NK-92 (cell line): ENCODE data around the gene KCNN3.

ENCODE experiments used
- DNase-seq: peaks from one replicate; lab custom pipeline; 2025; ENCODE audit not compliant: unreplicated experiment; lab: John Stamatoyannopoulos, UW

KCNN3 gene

DNA sequence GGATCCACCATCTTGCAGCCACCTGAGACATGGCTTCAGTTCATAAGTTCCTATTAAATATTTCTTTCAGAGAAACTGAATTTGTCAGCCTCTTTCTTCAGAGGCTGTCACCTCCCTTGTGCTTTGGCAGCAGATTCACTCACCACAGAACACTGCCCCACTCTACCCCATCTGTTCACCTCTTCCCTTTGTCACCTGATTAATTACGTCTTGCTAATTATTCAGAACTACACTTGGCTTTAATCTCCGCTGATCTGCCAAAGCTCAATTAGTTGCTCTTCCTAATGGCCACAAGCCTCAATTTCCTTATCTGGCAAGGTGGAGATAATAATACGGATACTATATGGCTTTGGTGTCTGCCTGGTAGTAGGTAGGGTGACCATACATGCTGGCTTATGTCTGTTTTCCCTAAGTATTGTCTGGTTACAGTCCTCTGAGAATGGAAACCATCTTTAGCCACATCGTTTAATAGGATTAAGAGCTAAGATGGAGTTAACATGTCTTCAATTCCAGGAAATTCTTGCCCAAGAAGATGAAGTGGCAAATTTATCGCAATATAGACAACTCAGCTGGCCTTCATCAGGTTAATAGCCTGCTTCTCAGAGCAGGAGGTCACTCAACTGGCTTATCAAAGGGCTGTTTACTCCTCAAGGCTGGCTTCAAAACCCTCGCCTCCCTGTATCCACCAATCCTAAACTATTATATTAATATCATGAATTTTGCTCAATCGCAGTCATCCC, 203.9 kb downstream of the KCNN3 start:
- no peak for DNase-seq

DNA sequence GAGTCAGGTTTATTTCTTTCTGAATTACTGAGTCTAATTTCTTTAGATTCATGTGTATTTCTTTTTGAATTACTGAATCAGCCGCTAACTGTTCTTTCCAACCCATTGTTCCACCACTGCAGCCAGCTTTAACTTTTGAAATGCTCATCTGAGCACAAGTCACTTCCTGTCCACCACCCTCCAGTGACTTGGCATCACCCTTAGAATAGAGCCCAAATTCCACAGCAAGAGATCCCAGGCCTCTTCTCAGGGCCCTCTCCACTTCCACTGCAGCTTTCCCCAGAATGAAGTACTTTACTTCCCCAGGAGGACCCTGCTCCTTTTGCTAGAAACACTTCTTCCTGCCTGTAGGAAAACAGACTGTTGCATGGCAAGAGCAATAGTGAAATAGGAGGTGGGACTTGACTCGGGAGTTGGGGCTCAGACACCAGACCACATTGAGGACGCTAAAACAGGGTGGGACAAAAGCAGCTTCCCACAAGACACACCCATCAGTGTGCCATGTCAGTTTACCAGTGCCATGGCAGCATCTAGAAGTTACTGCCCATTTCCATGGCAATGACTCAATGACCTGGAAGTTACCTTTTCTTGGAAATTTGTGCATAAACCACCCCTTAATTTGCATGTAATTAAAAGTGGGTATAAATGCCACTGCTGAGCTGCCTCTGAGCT, 205.6 kb downstream of the KCNN3 start:
- DNase-seq, result no peak

DNA sequence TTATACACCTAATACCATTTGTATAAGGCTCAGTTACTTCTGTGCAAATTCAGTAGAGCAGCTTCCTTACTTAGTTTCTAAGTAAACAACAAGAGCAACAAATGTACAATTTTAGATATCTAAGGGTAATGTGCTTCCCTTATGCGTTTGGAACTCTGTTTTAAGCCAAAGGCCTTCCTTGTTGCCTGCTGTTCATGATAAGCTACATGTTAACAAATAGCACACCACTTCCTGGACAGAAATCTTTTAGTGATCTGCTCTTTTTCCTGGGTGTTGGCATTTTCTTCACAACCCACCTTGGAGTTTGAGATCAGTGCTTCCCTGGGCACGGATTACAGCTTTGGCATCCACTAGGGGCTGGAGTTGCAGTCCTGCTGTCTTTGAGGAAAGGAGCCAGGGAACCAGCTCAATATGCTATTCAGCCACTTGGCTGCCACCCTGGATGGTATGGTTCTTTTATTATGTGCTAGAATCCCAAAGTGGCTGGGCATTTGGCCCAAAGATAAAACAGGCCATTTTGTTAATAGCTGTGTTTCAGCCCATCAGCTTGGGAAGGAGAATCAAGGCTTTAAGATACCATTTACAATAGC, 206.5 kb downstream of the KCNN3 start:
- DNase-seq, result no peak

DNA sequence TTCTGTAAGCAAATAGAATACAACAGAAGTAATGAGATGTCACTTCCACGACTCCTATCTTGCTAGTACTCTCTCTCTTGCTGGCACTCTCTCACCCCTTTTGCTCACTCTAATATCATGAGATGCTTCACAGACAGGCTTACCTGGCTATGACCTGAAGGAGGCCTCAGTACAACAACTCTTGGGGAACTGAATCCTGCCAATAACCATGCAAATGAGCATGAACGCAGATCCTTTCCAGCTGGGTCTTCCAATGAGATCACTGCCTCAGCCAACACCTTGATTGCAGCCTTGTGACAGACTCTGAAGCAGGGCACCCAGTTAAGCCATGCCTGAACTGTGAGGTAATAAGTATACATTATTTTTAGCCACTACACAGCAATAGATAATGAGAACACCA, 209.0 kb downstream of the KCNN3 start:
- no peak for DNase-seq

DNA sequence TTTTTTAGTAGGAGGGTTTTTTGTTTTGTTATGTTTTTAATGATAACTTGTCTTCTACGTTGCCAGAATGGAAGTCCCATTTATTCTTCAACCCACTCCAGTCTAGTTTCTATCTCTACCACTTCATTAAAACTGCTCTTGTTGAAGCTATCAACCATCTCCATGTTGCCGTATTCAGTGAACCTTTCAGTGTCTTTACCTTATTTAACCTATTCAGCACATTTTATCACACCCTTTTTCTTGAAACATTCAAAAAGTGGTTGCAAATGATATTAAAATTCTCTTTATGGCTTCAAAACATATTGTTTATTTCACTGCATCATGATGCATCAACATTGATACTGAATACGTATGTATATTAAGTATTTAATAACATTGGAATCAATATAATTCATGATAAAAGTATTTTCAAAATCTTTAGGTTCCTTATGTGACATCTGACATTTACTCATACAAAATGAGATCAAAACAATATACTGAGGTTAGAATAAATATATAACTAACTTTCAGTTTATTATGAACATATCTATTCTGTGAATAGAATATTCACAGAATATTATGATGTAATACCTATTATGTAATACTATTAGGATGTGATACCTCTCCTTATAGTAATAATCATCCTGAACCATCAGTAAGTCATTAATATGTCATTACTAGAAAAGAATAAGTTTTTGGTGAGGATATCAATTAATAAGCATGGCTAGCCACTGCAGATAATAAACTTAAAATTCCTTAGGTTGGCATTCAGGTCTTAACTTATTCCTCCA, 210.1 kb downstream of the KCNN3 start:
- no peak for DNase-seq

DNA sequence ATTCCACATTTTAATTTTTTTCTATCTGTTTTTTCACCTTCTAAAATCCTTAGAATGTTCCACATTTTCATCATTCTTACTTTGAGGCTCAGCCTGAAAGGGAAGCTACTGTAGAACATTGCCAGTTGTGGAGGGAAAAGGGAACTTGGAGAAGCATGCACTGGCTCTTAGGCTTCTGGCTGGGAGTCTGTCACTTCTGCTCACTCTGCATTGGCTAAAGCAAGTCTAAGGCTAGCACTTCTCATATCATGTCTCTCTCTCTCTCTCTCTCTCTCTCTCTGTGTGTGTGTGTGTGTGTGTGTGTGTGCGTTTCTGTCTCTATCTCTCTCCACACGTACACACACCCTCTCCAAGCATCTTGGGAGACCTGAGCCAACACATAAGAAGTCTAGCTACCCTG, 212.5 kb downstream of the KCNN3 start:
- no peak for DNase-seq

DNA sequence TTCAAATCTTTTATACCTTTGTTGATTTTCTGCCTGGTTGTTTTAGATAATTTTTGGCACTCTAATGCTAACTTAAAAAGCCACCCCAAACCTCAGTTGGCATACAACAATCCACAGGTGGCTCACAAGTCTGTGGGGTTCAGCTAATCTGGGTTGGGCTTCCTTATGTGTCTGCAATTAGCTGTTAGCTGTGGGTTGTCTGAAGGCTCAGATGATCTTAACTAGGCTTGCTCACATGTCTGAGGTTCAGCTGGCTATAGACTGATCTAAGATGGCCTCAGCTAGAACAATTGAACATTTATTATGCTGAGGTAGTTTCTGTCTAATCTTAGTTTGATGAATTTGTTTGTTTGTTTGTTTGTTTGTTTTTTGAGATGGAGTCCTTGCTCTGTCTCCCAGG, 217.2 kb downstream of the KCNN3 start:
- no peak for DNase-seq
